Activated CD4-positive, alpha-beta T cell treated with anti-CD3 and anti-CD28 coated beads for 24 hours (primary cell): ENCODE data around the gene HMX1.

Experiments
- DNase-seq, 2 donors: peaks; one replicate each; pipeline ENCODE4 v3.0.0-alpha.2; 2020; ENCODE audit warnings: low read depth in 2 of 2

The HMX1 gene

DNA sequence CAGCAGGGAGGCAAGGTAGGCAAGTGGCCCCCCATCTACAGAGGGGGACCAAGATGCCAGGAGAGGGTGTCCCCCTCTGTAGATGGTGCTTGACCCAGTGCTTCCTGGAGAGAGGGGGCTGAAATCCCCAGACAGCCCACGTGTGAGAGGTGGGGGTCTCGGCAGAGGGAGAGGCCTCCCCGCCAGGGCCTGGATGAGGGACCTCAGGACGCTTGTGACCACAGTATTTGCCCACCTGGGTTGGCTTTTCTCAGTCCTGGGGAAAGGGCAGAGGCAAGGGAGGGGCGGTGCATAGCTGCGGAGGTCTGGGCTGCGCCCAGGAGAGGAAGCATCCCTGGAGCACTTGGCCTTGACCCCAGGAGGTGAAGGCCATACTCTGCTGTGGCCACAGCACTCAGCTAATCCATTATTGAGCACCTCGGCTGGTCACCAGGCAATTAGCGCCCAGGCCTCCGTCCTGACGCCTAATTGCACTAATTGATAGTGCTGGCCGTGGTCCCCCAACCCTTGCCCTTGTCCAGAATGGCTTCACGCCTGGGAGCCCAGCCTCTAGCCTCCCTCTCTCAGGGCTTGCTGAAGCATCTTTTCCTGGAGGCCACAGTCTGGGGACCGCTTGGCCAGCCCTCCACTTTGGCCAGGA lies 30.7 kb downstream of the HMX1 start:
- no peak for DNase-seq

DNA sequence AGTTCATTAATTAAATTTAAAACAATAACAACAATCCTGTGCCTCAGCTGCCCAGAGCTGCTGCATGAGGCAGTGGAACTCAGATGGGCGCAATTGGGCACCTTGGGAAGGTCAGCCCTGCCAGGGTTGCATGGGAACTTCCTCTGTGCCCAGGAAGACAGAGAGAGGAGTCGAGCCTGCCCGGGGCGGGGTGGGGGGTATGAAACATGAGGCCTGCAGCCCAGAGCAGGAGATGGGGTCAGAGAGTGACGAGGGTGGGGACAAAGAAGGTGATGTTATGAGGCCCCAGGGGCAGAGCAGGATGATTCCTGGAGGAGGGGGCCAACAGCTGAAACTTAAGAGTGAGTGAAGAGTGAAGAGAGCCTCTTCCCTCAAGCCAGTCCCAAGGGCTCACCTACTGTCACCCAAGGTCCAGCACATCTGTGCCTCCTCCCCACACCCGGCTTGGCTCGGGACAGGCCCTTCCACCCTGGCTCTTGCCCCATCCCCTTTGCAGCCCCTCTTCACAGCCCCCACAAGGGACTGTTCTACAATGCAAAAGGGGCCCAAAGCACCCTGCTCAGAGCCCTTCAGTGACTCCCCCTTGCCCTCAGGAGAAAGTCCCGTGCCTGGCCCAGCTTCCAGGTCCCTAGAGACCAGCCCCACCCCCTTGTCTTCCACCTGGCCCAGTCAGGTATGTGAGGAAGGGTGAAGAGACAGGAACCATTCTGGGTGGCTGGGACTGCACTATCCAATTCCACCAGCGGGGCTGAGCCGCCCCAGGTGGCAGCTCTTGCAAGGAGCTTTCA lies 31.4 kb downstream of the HMX1 start:
- no peak for DNase-seq

- no peak for DNase-seq
Measured at GRCh38 chr4:8838961-8839431, 32.6 kb downstream of the HMX1 start.

DNA sequence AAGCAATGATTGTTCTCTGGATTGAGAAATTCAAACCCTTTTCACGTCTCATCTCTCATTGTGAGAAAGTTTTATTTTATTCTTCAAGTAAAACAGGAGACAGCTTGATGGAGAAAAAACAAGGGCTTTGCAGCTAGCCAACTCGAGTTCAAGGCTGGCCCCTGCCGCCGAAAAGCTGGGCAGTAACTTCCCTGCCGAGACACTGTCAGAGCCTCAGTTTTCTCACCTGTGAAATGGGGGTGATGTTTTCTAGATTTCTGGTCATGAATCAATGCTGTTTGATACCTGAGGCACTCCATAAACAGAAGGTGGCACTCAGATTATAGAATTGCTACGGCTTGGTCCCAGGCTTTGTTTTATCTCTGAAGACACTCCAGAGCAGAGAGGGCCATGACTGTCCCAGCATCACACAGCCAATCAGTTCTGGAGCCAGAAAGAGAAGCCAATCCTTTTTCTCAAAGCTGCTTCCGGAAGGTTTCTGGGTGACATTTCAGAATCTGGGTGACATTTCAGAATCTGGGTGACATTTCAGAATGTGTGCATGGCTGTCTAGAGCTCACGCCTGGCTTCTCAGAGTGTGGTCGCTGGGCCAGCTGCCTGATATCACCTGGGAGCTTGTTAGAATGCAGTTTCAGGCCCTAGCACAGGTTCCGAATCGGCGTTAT lies 33.2 kb downstream of the HMX1 start:
- no peak for DNase-seq

GRCh38 chr4:8837181-8837841 lies 34.3 kb downstream of the HMX1 start:
- no peak for DNase-seq

DNA sequence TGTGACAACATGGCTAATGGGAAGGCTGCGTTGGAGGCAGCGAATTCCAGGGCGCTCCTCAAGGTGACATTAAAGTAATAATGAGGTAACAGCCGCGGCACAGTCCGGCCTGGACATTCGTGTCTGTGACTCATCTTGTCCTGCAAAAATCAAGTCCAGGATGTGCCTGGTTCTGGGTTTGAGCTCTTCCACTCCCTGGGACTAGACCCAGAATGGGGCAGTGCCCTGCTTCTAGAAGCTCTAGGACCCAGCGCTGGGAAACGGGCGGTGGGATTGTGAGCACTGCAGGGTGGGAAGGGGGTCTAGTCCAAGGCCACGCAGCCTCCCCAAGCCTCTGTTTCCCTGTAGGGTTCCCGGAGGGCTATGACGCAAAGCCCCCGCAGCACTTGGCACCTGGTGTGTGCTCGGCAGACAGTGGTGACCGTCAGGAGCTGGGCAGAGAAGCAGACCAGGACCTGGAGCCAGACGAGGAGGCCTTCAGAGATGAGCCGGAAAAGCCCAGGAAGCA lies 34.9 kb downstream of the HMX1 start:
- DNase-seq, result no peak

DNA sequence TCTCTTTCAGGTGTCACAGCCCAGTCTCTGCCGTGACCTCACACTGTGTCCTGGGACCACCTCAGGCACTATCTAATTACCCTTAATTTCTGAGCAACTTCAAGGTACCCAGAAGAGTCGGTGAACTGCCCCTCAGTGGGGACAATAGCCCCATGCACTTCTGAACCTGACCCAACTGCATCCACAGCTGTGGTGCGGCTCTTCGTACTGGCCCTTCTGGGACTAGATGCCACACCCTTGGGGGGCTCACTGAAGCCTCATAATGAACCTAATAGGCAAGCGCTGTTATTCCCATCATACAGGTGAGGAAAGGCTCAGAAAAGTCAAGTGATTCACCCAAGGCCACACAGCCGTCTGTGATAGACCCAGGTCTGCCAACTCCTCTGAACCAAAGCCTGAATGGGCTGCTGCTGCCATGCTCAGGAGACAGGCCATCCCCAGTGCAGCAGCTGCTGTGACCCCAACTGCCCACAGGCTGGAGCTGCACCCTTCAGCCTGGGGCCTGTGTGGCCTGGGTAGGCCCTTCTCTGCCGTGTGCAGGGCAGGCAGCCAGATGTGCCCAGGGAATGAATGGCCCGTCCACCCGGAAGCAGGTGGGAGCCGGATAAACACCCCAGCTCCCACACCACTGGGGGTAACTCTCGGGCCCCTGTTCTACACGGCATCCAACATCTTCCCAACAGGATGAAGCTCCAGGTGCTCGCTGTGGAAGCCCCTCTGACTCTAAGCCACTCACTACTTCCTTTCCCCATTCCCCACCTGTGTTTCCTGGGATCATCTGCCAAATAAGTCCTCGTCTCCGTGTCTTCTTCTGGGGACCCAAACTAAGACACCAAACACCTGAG lies 35.9 kb downstream of the HMX1 start:
- DNase-seq, result no peak

GRCh38 chr4:8834681-8835220 lies 36.9 kb downstream of the HMX1 start:
- no peak for DNase-seq

- no peak for DNase-seq
Measured at GRCh38 chr4:8832113-8832915, 39.3 kb downstream of the HMX1 start.

DNA sequence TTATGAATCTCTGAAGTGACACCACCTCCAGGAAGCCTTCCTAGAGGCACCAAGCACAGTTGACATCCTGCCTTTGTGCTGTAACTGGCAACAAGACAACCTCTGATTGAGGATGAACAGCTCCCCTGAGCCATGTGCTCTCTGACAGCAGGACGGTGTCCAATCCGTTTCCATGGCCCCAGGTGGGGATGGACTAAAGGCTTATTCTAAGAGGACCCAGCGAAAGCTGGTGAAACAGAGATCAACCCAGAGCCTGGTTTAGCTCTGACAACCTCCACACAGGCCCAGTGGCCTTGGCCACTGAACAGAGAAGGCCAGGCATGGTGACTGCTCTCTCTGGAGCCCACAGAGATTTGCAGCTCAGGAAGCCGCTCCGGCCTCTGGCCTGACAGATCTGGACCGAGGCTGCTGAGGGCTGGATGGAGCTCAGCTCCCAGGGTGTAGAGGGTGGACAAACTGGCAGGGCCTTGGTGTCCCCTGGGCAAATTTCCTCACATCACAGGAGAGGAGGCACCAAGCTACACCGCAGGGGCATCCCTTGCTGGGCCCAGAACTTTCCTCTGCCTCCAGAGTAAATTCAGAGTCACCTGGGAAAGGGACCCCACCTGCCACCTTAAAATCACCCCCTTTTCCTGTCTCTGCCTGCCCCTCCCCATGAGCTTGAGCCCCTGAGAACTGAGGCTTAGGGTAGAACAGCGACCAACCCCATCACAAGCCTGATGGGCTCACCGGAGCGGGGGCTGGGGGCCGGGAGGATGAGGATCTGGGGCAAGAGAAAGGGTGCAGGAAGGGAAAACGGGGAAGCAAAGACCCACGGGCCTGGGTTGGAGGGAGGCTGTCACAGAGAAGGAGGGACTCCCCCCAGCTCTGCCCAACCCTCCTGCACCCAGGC lies 40.2 kb downstream of the HMX1 start:
- no peak for DNase-seq

DNA sequence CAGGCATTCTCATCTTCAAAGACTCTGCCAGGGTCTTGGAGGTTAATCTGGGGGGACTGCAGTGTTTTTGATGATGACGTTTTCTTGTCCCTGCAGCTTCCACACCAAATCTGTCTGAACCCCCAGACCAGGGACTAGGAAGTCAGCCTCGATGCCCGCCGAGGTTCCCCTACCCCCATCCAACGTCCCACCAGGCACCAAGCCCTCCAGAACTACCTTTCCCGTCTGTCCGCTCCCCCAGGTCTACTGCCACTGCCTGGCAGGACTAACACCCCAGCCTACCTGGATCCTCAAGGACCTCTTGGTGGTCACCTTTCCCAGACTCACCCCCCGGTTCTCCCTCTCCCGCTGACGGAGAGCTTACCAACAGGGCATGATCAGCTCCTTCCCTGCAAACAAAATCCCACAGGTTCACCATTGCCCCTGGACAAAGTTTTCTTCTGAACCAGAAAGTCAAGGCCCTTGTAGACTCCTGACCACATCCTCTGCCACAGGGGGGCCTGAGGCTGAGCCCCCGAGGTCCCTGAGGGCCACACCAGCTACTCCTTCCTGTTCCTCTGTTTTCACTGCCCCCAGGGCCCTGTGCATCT lies 40.9 kb downstream of the HMX1 start:
- DNase-seq, result no peak

GRCh38 chr4:8830056-8830455 lies 41.6 kb downstream of the HMX1 start:
- DNase-seq, result no peak

- DNase-seq, result no peak
Measured at GRCh38 chr4:8829584-8829983, 42.1 kb downstream of the HMX1 start.

DNA sequence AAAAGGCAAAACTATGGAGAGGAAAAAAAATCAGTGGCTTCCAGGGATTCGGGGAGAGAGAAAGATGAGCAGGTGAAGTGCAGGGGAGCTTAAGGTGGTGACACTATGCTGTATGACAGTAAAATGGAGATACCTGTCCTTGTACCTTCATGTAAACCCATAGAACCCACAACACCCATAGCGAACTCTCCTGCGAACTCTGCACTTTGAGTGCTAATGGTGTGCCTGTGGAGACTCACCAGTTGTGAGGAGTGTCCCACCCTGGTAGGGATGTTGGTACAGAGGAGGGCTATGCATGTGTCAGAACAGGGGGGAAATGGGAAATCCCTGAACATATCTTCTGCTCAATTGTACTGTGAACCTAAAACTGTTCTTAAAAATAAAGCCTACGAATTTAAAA lies 42.8 kb downstream of the HMX1 start:
- no peak for DNase-seq

DNA sequence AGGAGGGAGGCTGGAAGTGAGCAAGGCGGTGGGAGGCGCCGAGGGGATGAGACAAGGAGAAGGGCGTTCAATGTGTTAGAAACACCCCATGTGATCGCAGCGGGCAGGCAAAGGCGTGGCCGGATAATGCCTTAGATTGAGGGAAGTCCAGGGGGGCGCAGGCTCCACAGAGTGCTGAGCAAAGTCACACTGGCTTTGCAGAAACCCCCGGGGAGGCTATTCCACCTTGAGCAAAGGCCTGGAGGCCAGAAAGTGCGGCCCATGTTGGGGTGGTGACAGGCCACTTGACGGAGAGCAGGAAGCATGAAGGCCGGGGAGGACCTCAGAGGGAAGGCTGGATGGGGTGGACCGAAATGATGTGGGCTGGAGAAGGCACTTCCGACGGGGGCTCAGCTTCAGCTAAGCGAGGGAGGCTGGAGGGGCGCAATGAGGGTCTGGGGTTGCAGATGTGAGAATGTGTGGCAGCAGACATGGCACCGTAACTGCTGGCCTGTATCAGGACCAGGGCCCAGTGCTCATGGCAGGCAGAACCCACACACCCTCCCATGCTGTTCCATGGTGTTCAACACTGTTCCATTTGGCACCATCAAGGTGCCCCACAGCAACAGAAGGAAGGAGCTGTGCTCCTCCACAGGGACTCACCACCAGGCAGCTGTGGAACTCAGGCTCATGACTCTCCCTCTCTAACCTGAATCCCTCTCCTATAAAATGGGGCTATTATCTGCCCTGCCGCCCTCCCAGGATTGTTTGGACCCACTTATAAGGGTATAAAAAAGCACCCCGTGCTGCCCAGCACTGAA lies 50.3 kb downstream of the HMX1 start:
- DNase-seq, result no peak

- DNase-seq, result no peak
Measured at GRCh38 chr4:8820178-8821102, 51.2 kb downstream of the HMX1 start.
